MM.1S (cell line): ENCODE results near the gene CHCHD6.

Experiments
- DNase-seq: peaks from one replicate; pipeline ENCODE4 v3.0.0-alpha.2; 2015
- H2AFZ ChIP-seq: fragments of 300-600 bp; sonication (generic); 2 replicates; pipeline ENCODE4 v1.6.0; 2016; ENCODE audit warnings: antibody characterized with exemption, low read length
- H3F3A ChIP-seq: fragments of 300-600 bp; sonication (generic); 2 replicates; pipeline ENCODE4 v1.6.1; 2016; ENCODE audit warnings: mild to moderate bottlenecking, antibody characterized with exemption, low read length, moderate library complexity, mixed read lengths; ENCODE audit not compliant: insufficient read depth
- H3K27ac ChIP-seq: fragments of 300-600 bp; sonication (generic); 2 replicates; pipeline ENCODE4 v1.5.1; 2016; ENCODE audit warnings: mild to moderate bottlenecking, low read length
- H3K27me3 ChIP-seq: fragments of 300-600 bp; sonication (generic); replicated peaks from 2 replicates; pipeline ENCODE4 v1.6.0; 2016; ENCODE audit warnings: low read length; ENCODE audit not compliant: insufficient read depth
- H3K36me3 ChIP-seq: fragments of 300-600 bp; sonication (generic); replicated peaks from 2 replicates; pipeline ENCODE4 v1.6.1; 2016; ENCODE audit warnings: mild to moderate bottlenecking, low read length, mixed read lengths; ENCODE audit not compliant: insufficient read depth
- H3K4me1 ChIP-seq: fragments of 300-600 bp; sonication (generic); 2 replicates; pipeline ENCODE4 v1.6.1; 2016; ENCODE audit warnings: low read length, mixed read lengths
- H3K4me2 ChIP-seq: fragments of 300-600 bp; sonication (generic); 2 replicates; pipeline ENCODE4 v1.6.0; 2016; ENCODE audit warnings: low read depth, low read length
- H3K4me3 ChIP-seq: fragments of 300-600 bp; sonication (generic); 2 replicates; pipeline ENCODE4 v1.5.1; 2016; ENCODE audit warnings: low read length, mixed read lengths
- H3K79me2 ChIP-seq: fragments of 300-600 bp; sonication (generic); 2 replicates; pipeline ENCODE4 v1.6.1; 2016; ENCODE audit warnings: mixed run types, low read length, mixed read lengths
- H3K9ac ChIP-seq: fragments of 300-600 bp; sonication (generic); 2 replicates; pipeline ENCODE4 v1.6.1; 2016; ENCODE audit warnings: low read length, mixed read lengths
- H3K9me2 ChIP-seq: fragments of 300-600 bp; sonication (generic); replicated peaks from 2 replicates; pipeline ENCODE4 v1.6.1; 2016; ENCODE audit warnings: mild to moderate bottlenecking, low read length, mixed read lengths; ENCODE audit not compliant: insufficient read depth
- H3K9me3 ChIP-seq: fragments of 300-600 bp; sonication (generic); replicated peaks from 2 replicates; pipeline ENCODE4 v1.6.1; 2016; ENCODE audit warnings: mild to moderate bottlenecking, low read length, mixed read lengths; ENCODE audit not compliant: insufficient read depth
- H4K20me1 ChIP-seq: fragments of 300-600 bp; sonication (generic); 2 replicates; pipeline ENCODE4 v1.6.1; 2016; ENCODE audit warnings: mild to moderate bottlenecking, low read length, moderate library complexity, mixed read lengths; ENCODE audit not compliant: insufficient read depth
- EZH2 ChIP-seq: fragments of 300-600 bp; sonication (generic); optimal IDR thresholded peaks from 2 replicates; pipeline ENCODE3; 2017; ENCODE audit warnings: low read depth, mild to moderate bottlenecking, antibody characterized with exemption, low read length, mixed read lengths
- EZH2phosphoT487 ChIP-seq: fragments of 300-600 bp; sonication (generic); IDR thresholded peaks from 2 replicates; pipeline ENCODE4 v1.6.1; 2018; ENCODE audit warnings: antibody characterized with exemption, low read length
- TF ChIP-seq, protein P1 (sequence below): fragments of 300-600 bp; sonication (generic); IDR thresholded peaks from 2 replicates; pipeline ENCODE4 v1.5.1; 2016; ENCODE audit warnings: antibody characterized with exemption, low read length, mixed read lengths

CHCHD6 gene

DNA sequence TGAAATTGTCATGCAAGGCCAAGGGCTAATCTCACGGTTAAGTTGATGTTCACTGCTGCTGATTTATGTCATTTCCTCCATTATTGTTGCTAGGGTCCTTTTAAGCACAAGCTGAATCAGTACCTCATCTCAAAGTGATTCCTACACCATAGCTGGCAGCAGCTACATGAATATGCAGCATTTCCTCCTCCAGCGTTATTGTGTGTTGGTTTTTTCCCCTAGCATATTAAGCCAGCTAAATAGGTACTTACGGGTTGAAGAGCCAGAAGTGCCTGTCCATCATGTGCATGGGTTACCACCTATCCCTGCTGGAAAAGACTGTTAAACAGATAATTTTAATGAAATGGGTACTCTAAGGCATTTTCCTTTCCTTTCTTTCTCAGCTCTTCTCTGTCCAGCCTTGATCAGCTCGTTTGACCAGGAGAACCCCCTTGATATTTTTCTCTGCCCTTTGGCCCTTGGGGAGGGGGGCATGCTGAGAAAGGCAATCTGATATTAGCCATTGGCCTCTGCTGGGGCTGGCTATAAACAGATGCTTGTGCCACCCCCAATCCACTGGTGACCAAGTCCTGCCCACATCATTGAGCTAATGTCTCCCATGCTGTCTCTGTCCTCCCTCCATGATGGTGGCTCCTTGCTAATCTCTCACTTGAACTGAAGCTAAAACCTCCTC is 163.3 kb downstream of the CHCHD6 start:
- no peaks in the 10 kb centered on the region for H3K9me3 ChIP-seq
- H3K4me3 ChIP-seq = no peak overlapping the region
- H3K36me3 ChIP-seq = no peaks in the 10 kb centered on the region
- no peaks in the 10 kb centered on the region for H4K20me1 ChIP-seq
- no peak for DNase-seq
- no peaks in the 10 kb centered on the region for H3K27me3 ChIP-seq
- TF ChIP-seq EZH2 = no peak
- TF ChIP-seq, protein P1, sequence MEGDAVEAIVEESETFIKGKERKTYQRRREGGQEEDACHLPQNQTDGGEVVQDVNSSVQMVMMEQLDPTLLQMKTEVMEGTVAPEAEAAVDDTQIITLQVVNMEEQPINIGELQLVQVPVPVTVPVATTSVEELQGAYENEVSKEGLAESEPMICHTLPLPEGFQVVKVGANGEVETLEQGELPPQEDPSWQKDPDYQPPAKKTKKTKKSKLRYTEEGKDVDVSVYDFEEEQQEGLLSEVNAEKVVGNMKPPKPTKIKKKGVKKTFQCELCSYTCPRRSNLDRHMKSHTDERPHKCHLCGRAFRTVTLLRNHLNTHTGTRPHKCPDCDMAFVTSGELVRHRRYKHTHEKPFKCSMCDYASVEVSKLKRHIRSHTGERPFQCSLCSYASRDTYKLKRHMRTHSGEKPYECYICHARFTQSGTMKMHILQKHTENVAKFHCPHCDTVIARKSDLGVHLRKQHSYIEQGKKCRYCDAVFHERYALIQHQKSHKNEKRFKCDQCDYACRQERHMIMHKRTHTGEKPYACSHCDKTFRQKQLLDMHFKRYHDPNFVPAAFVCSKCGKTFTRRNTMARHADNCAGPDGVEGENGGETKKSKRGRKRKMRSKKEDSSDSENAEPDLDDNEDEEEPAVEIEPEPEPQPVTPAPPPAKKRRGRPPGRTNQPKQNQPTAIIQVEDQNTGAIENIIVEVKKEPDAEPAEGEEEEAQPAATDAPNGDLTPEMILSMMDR = no peak
- no peak for TF ChIP-seq EZH2phosphoT487
- H3K9ac ChIP-seq = no peak overlapping the region
- no peaks in the 10 kb centered on the region for H3K4me1 ChIP-seq
- no peak overlapping the region for H3K4me2 ChIP-seq
- no peaks in the 10 kb centered on the region for H3K79me2 ChIP-seq
- no peak overlapping the region for H2AFZ ChIP-seq
- no peak overlapping the region for H3K27ac ChIP-seq
- H3K9me2 ChIP-seq = no peaks in the 10 kb centered on the region
- no peaks in the 10 kb centered on the region for H3F3A ChIP-seq

DNA sequence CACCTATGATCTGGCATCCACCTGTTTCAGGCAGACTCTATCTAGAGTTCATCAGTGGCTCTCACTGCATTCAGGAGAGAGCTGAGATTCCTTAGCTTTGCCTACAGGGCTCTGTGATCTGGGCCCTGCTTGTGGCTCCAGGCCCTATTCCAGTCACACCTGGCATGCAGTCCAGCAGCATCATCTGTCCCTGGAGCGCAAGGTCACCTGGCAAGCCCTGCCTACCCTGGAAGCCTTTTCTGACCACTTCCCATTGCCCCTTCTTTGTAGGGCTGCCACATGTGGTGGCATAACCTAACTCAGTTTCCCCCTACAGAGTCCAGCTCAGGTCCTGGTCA is 163.8 kb downstream of the CHCHD6 start:
- H3K27ac ChIP-seq = no peak overlapping the region
- TF ChIP-seq EZH2 (no peak), EZH2phosphoT487 (no peak)
- TF ChIP-seq, protein P1 = no peak

DNA sequence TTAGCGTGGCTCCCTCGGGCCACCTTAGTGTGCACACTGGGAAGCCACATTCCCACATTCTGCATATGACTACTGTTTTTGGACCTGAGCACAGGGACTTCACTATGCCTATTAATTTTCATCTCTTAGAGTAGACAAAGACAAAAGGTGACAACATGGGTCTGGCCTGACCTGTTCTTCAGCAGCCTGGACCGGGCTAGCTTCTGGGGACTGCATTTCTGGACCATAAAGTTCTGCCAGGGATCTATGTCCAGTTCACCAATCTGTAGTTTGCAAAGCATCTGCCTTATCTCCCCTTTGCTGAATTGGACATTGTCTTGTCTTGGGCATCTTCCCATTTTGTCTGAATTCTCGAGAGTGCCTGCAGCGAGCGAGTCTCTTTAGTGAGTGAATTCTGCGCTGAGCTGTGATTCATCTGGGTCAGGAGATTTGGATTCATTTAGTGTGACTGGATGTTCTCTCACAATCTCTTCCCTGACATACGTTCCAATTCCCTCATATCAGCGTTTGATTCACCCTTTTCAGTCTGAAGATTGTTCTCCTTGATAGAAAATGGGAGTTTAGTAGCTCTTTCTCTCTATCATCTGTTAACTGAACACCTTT is 166.7 kb downstream of the CHCHD6 start:
- H3K79me2 ChIP-seq = no peaks in the 10 kb centered on the region
- no peaks in the 10 kb centered on the region for H3K27me3 ChIP-seq
- no peak overlapping the region for H3K27ac ChIP-seq
- H3K4me3 ChIP-seq = no peak overlapping the region
- no peak overlapping the region for H2AFZ ChIP-seq
- no peaks in the 10 kb centered on the region for H3F3A ChIP-seq
- no peak overlapping the region for H3K9ac ChIP-seq
- DNase-seq = no peak
- H3K4me1 ChIP-seq = no peaks in the 10 kb centered on the region
- no peaks in the 10 kb centered on the region for H3K36me3 ChIP-seq
- TF ChIP-seq EZH2phosphoT487 (no peak), EZH2 (no peak)
- TF ChIP-seq, protein P1 = no peak
- H3K9me3 ChIP-seq = no peaks in the 10 kb centered on the region
- H4K20me1 ChIP-seq = no peaks in the 10 kb centered on the region
- no peaks in the 10 kb centered on the region for H3K9me2 ChIP-seq
- no peak overlapping the region for H3K4me2 ChIP-seq

More for the DNA sequence above, 163.8 kb downstream of the CHCHD6 start:
- no peaks in the 10 kb centered on the region for H3K79me2 ChIP-seq
- H3K4me3 ChIP-seq = no peak overlapping the region
- no peak overlapping the region for H2AFZ ChIP-seq
- no peaks in the 10 kb centered on the region for H3K4me1 ChIP-seq
- no peaks in the 10 kb centered on the region for H4K20me1 ChIP-seq
- H3K27me3 ChIP-seq = no peaks in the 10 kb centered on the region
- no peak overlapping the region for H3K9ac ChIP-seq
- H3K9me2 ChIP-seq = no peaks in the 10 kb centered on the region
- H3F3A ChIP-seq = no peaks in the 10 kb centered on the region
- no peaks in the 10 kb centered on the region for H3K36me3 ChIP-seq
- H3K9me3 ChIP-seq = no peaks in the 10 kb centered on the region
- no peak for DNase-seq
- no peak overlapping the region for H3K4me2 ChIP-seq
